GM13976 (cell line): ENCODE data around the gene NOSTRIN.

ENCODE experiments used
- DNase-seq: peaks from one replicate; pipeline ENCODE4 v3.0.0; 2012; ENCODE audit warnings: low spot score
- in situ Hi-C: fragments of 300-500 bp; cut with MboI; formaldehyde crosslinking; loops from one replicate; pipeline ENCODE4 v1.12.0; 2022; ENCODE audit warnings: low sequenced_read_pairs, mixed read lengths, inconsistent platforms; ENCODE audit not compliant: unreplicated experiment
- TF ChIP-seq, protein P1 (sequence below): IDR thresholded peaks from 2 replicates; pipeline ENCODE4 v1.5.1; 2012; ENCODE audit warnings: borderline replicate concordance, mild to moderate bottlenecking; ENCODE audit not compliant: insufficient read depth; ENCODE audit errors: extremely low read depth, missing control alignments, control extremely low read depth

The NOSTRIN gene

DNA sequence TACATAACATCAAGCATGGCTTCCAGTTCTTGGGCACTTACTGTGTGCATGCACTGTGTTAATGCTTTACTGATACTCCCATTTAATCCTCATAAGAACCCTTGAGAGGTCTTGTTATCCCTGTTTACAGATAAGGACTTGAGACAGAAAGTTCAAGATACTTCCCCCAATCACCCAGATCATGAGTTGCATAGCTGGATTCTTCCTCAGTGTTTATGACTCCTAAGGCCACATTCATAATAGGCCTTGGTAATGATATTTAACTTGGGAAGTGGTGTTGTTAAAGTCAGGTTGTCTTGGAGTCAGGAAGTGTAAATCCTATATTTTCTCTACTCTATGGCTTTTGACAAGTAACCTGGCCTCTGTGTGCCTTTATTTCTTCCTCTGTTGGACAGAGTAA is 22.7 kb downstream of the NOSTRIN start:
- in situ Hi-C loops, result no loop called here
- no peak for DNase-seq
- TF ChIP-seq, protein P1, sequence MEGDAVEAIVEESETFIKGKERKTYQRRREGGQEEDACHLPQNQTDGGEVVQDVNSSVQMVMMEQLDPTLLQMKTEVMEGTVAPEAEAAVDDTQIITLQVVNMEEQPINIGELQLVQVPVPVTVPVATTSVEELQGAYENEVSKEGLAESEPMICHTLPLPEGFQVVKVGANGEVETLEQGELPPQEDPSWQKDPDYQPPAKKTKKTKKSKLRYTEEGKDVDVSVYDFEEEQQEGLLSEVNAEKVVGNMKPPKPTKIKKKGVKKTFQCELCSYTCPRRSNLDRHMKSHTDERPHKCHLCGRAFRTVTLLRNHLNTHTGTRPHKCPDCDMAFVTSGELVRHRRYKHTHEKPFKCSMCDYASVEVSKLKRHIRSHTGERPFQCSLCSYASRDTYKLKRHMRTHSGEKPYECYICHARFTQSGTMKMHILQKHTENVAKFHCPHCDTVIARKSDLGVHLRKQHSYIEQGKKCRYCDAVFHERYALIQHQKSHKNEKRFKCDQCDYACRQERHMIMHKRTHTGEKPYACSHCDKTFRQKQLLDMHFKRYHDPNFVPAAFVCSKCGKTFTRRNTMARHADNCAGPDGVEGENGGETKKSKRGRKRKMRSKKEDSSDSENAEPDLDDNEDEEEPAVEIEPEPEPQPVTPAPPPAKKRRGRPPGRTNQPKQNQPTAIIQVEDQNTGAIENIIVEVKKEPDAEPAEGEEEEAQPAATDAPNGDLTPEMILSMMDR, result no peak

DNA sequence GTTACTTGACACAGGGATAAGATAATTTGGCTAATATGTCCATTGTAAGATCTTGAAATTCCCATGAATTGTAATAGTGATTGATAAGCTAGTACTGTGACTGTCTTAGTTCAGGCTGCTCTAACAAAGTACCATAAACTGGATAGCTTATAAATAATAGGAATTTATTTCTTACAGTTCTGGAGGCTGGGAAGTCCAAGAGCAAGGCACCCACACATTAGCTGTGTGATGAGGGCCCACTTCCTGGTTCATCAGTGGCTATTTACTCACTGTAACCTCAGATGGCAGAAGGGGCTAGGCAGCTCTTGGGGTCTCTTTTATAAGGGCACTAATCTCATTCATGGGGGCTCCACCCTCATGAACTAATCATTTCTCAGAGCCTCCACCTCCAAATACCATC is 28.5 kb downstream of the NOSTRIN start:
- in situ Hi-C loops, result no loop called here
- no peak for DNase-seq
- TF ChIP-seq, protein P1, result no peak

DNA sequence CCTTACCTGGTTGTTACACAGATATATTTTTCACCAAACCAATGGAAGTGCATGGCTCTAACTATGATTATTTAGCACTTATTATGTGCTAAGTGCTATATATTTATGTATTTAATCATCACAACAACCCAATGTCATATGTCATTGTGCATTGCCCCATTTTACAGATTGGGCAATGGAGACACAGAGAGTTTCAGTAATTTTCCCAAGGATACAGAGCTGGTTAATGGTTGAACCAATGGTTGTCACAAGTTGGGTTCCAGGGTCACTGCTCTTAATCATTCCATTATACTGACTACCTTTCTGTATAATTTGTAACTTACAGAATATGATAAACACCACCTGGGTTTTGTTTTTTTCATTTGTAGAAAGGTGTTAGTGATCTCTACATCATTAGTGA is 29.2 kb downstream of the NOSTRIN start:
- DNase-seq, result no peak
- TF ChIP-seq, protein P1, result no peak
- in situ Hi-C loops, result no loop called here

DNA sequence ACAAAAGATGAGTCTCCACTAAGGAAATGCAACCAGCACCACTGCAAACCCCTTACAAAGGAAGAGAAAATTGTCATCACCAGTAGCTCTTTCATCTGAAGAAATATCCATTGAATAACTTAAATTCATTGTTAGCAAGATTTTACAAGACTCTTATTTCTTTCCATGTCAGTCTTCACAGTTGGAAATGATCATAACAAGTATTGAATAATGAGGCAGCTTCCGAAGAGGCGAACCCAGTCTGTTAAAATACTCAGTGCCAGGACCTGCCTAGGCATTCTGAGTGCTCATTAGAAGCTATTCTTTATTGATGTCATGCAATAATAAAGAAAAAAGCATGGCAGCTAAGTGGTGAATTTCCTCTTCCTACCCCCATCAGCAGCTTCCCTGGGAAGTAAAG is 33.5 kb downstream of the NOSTRIN start:
- in situ Hi-C loops, result no loop called here
- no peak for DNase-seq
- TF ChIP-seq, protein P1, result no peak

DNA sequence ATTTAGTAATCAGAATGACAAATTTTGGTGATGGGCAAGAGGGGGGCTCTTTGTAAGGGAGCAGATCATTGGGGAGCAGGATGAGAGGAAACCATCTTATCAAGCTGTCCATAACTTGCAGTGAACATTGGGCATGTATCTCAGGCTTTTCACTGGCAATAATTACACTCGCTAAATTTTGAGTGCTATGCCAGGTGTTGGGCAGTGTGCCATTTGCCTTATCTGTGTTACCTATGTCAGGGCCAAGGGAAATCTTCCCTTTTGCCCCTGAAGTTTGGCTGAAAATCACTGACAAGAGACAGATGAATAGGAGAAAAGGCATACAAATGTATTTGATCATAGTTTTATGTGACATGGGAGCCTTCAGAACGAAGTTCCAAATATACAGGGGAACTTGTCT is 39.0 kb downstream of the NOSTRIN start:
- no peak for DNase-seq
- TF ChIP-seq, protein P1, result no peak
- in situ Hi-C loops, result no loop called here

DNA sequence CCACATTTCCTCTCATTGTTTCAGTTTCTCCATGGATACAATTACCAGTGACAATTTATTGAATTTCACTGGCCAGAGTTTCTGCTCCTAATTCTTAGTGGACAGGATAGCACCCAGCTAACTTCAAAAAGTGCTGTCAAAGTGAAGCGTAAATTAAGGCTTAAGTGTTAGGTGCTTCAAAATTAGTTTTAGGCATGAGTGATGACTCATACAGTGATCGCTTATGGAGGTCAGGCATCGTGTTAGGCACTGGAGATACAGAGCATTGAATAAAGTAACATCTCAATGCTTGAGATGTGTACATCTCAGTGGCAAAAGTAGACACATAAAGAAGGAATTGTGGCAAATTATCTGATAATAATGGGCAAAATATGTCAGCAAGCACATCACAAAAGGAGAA is 40.8 kb downstream of the NOSTRIN start:
- in situ Hi-C loops, result no loop called here
- TF ChIP-seq, protein P1, result no peak
- DNase-seq, result no peak

DNA sequence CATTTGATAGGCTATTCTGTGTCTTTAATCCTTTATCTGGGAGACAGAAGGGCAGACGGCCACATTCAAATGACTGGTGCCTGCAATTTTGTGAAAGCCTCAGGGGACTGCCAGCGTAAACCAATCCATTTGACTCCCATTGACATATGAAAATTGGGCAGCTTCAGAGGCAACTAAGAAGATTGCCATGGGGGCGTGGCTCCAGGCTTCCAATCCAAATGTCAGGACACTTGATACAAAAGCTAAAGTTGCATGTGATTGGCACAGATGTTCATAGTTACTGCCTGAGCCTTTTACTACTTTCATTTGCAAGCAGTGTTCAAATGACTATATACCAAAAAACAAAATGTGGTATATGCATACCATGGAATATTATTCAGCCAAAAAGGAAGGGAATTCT is 45.8 kb downstream of the NOSTRIN start:
- TF ChIP-seq, protein P1, result no peak
- no peak for DNase-seq
- in situ Hi-C loops, result no loop called here
